AG20443 (cell line): ENCODE data around the gene TRIM17.

Experiments
- DNase-seq: peaks from one replicate; pipeline ENCODE4 v3.0.0; 2012; ENCODE audit warnings: low spot score, mixed read lengths

TRIM17 gene

DNA sequence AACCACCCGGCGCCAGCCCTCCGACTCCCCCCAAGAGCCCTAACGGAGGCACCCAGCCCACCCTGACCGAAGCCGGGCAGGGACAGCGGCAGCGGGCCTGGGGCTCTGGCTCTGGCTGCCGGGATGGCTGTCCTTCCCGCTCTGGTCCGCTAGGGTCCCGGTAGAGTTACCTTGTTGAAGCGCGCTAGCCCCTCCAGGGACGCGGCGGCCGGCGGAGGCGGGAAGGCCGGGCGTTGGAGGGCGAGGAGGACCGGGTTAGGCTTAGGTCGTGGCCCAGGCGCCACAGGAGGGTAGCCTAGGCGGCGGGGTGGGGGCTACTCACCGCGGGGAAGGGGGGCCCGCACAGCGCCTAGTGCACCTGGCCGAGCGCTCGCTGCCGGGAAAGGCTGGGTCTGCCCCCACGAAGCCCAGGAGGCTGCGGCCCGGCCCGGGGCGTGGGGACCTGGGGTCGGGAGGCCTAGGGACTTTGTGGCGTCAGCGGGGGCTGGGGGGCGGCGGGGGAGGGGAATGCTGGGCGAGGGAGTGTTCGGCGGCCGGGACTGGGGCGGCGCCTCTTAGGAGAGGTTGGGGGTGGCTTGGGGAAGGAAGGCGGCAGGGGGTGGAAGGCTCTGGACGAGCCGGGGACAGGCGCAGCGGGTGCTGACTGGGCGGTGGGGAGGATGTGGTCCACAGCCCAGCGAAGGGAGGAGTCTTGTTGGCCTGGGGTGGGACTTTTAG lies at the start of gene TRIM17:
TRIM17 (minus strand) TSS at position 645 of the 717 bp plus-strand sequence. CDS start 1,789 bp downstream, outside the sequence.
- peak; percentile 46 for DNase-seq

GRCh38 chr1:228465571-228466146 lies 49.0 kb upstream of the TRIM17 start:
- no peak for DNase-seq

DNA sequence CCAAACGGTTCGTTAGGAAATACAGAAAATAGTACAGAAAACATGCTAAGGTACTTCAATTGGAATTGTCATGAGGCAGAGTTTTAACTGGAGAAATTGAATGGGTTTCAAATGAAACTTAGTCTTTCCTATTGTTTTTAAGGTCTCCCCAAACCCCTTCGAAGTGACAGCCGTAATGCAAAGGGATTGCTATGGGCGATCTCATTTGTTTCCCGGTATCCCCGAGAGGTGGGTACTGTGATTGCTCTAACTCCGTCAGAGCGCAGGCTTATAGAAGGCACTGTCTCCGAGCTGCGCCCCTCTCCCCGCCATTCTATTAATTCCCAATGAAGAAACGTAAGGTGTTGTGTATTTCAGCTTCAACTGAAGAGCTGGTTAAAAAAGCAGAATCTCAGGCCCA lies 48.5 kb upstream of the TRIM17 start:
- no peak for DNase-seq

DNA sequence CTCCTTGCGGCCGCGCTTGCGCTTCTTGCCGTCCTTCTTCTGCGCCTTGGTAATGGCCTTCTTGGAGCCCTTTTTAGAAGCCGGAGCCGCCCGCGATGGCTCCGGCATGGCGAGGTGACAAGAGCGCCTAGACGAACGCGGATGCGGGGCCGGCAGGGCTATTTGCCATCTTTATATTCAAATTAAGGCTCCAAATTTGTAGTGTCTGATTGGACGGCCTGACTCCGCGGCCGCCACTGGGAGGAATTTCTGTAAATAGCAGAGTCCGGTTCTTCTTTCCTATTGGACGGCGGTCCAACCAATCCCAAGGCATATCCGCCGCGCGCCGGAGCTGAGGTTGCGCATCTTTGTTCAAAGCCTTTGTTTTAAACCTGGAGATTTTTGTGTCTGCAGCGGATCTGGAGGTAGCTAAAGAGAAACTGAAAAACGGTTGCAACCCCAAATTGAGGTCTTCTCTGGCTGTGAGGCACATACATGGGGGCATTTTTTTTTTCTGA lies 47.9 kb upstream of the TRIM17 start:
- DNase-seq = peak; percentile 82

DNA sequence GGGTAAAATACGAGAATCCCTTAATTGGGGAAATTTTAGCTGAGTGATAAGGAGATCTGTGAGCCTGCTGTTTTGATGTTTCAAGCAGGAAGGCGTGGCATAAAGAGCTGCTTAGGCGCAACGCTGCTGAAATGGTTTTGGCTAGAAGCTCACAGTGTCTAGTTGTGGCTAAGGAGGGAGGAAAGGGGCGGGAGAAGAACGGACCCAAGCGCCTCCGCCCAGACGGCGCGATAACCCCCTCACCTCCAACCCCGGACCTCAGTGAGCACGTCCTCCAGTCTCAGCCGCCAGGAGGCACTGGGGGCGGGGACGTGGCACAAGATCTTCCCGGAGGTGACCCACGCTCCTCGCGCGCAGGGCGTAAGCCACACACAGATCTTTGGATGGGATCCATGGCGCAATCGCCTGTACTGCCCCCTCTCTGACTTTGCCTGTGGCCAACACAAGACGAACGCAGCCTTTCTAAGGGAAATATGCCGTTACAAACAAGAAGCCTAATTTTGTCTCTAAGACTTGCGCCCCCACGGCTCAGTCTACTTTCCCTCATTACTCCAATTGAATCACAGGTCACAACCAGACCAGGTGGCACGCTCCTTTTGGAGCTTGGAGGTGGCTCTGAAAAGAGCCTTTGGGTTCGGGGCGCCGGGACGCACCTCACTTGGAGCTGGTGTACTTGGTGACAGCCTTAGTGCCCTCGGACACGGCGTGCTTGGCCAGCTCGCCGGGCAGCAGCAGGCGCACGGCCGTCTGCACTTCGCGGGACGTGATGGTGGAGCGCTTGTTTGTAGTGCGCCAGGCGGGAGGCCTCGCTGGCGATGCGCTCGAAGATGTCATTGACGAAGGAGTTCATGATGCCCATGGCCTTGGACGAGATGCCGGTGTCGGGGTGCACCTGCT lies 47.1 kb upstream of the TRIM17 start:
- no peak for DNase-seq

DNA sequence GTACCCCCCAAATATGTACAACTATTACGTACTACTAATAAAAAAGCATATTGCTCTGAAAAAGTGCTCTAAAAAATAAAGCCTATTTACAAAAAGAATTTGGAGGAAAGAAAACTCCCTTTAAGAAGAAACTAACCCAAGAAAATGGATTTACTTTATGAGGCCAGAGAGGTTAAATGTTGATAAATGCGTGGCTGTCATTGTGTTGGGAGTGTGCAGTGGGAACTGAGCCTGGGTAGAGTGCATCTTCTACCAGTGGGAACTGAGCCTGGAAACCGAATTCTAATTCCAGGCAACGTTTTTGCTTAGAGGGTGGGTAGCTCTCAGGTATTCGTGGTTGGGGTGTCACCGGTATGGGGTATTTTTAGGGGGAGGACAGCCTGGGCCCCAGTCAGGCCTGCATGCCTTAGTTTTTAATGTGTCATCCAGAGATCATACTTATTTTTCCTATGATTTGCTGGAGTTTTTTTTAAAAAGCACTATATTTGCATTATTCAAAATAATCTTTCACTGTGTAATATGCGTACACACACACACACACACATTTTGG lies 46.4 kb upstream of the TRIM17 start:
- no peak for DNase-seq

- DNase-seq = no peak
Observed at GRCh38 chr1:228462560-228462959, 45.9 kb upstream of the TRIM17 start.

DNA sequence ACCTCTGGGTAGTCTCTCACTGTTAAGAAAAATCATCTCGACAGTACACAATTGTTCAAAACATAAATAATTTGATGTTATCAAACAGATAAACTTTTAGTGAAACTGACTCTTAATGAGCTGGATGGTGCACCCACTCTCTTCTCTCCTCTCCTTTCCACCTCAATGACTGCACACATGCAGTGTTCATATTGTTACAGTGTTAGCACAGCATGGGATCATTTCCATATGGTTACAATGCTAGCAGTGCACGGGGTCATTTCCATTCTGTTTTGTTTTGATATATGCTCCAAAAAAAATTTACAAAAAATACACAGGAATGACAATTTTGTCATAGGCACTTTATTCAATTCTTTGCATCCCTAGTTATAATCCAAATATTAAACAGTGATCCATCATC lies 44.2 kb upstream of the TRIM17 start:
- DNase-seq = no peak

- peak; percentile 77 for DNase-seq
Observed at GRCh38 chr1:228459091-228459993, 42.7 kb upstream of the TRIM17 start.

GRCh38 chr1:228457396-228458176 lies 40.9 kb upstream of the TRIM17 start:
- DNase-seq = peak; percentile 94

GRCh38 chr1:228457017-228457395 lies 40.3 kb upstream of the TRIM17 start:
- DNase-seq = no peak

GRCh38 chr1:228456252-228457016 lies 39.8 kb upstream of the TRIM17 start:
- no peak for DNase-seq

- no peak for DNase-seq
Observed at GRCh38 chr1:228455715-228456114, 39.1 kb upstream of the TRIM17 start.

DNA sequence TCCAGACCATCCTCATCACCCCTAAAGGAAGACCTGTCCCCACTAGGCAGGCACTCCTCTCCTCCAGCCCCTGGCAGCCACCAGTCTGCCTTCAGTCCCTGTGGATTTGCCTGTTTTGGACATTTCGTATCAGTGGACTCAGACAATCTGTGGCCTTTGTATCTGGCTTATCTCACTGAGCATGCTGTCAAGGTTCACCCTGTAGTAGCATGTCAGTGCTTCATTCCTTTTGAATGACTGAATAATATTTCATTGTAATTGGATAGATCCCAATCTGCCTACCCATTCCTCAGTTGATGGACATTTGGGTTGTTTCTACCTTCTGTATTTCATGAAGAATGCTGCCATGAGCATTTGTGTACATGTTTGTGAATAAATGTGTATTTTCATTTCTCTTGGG lies 37.6 kb upstream of the TRIM17 start:
- no peak for DNase-seq

- no peak for DNase-seq
Observed at GRCh38 chr1:228453614-228454013, 37.0 kb upstream of the TRIM17 start.

DNA sequence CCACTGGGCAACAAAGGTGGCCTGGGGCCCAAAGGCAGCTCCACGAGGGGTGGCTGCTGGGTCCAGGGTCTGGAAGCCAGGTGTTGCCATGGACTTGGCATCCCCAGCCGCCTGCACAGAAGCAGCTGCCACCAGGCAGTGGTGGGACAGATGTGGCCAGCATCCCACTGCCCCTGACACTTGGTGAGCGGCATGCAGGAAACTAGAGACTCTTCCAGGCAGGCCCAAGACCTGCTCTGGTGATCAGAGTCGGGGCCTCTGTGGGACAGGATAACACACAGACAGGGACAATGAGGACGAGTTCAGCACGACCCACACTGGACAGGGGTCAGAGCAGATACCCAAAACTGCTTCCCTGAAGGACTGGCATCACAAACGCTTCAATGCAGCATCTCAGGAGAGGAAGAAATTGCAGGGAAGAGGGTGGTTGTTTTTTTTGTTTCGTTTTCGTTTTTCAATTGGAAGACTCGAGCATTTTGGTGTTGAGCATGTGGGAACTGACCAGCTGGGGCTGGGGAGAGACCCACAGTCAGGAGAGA lies 36.4 kb upstream of the TRIM17 start:
- no peak for DNase-seq

GRCh38 chr1:228452194-228453021 lies 35.7 kb upstream of the TRIM17 start:
- DNase-seq = no peak

DNA sequence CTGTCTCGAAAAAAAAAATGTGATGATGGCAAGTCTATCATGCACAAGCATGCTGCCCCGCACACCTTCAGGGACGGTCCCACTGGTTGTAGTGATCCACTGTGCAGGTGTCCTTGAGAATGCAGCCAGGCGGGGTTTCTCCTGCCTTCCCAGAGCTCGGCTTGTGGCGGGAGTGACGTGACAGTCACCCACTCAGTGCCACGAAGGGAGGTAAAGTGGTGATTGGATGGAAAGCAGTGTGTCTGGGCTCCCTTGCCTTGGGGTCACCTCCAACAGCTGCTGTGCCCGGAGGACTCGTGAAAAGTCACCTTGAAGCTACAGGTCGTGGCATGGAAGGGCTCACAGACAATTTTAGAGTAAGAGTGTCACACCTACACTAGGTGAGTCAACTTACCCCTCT lies 33.5 kb upstream of the TRIM17 start:
- no peak for DNase-seq

GRCh38 chr1:228448372-228448771 lies 31.7 kb upstream of the TRIM17 start:
- DNase-seq = no peak
